Measurements from ENCODE around the gene CFAP161. TPM values are rescaled to one million over a fixed set of nuclear protein-coding genes. Genes with fewer than 3 reads are reported as not detected.

The CFAP161 gene
- total RNA-seq, 1 donor from 2014 or later, result 0.30 TPM

- ATAC-seq (ENCODE audit: poor library complexity), result no peak
- intact Hi-C loops (cut with DNase I), result no loop called here
- DNase-seq, result no peak
Measured at GRCh38 chr15:81196576-81197254, 62.6 kb downstream of the CFAP161 start, which contains the start of gene IL16. Gene IL16 (plus strand): TSS chr15:81196879. CDS start chr15:81225400, 28,521 bp downstream.

- ATAC-seq (ENCODE audit: poor library complexity), result no peak
- intact Hi-C loops (cut with DNase I), result no loop called here
- no peak for DNase-seq
Measured at GRCh38 chr15:81197255-81197630, 63.2 kb downstream of the CFAP161 start.

GRCh38 chr15:81197688-81198281 lies 63.7 kb downstream of the CFAP161 start:
- ATAC-seq (ENCODE audit: poor library complexity), result no peak
- intact Hi-C loops (cut with DNase I), result no loop called here
- no peak for DNase-seq

Other genes starting within 250 kb of the CFAP161 start
- 12.5 TPM for gene MESD, start 144.5 kb upstream of the CFAP161 start, total RNA-seq
- 6.1 TPM for gene TLNRD1, start 133.3 kb upstream of the CFAP161 start, total RNA-seq
- gene IL16, start 62.6 kb downstream of the CFAP161 start, total RNA-seq, result 2.7 TPM
- gene STARD5, start 189.9 kb downstream of the CFAP161 start, total RNA-seq, result 2.3 TPM
- gene TMC3, start 239.9 kb downstream of the CFAP161 start, total RNA-seq, result not detected

Data from Right ventricle myocardium superior (tissue), 1 donor.